Stomach (tissue), 9 donors: ENCODE data around the gene IL1RL1. TPM values are rescaled to one million over a fixed set of nuclear protein-coding genes. Genes with fewer than 3 reads are reported as not detected.

Source experiments
- DNase-seq, 2 donors: peaks; one replicate each; pipeline versions ENCODE4 v3.0.0 to v3.0.0-alpha.2; 2013 to 2019
- H3K27ac ChIP-seq, 5 donors: fragments of 200-600 bp in 4 of 5; sonication (generic) in 4 of 5; one replicate each; pipeline ENCODE4 v1.5.1; 2013 to 2019; ENCODE audit warnings: mild to moderate bottlenecking in 1 of 5, moderate library complexity in 1 of 5
- H3K27me3 ChIP-seq, 3 donors: fragments of 200-600 bp; sonication (generic); one replicate each; pipeline ENCODE4 v1.5.1; 2017 to 2019; ENCODE audit warnings: mixed run types in 1 of 3
- H3K36me3 ChIP-seq, 4 donors: fragments of 200-600 bp; sonication (generic); 1 replicate in 3 of 4; 2 replicates in 1 of 4; pipeline ENCODE4 v1.5.1; 2016 to 2019
- H3K4me1 ChIP-seq, 4 donors: fragments of 200-600 bp; sonication (generic); one replicate each; pipeline ENCODE4 v1.5.1; 2016 to 2019
- H3K4me3 ChIP-seq, 4 donors: fragments of 200-600 bp; sonication (generic) in 3 of 4; one replicate each; pipeline ENCODE4 v1.5.1; 2016 to 2019; ENCODE audit warnings: mild to moderate bottlenecking in 1 of 4
- H3K9me3 ChIP-seq, 4 donors: fragments of 200-600 bp; sonication (generic); one replicate each; pipeline ENCODE4 v1.5.1; 2016 to 2019
- EP300 ChIP-seq: sonication (generic); formaldehyde crosslinking; IDR thresholded peaks from one replicate; pipeline ENCODE4 v1.6.1; 2017; ENCODE audit warnings: antibody characterized with exemption
- POLR2A ChIP-seq, 4 donors: fragments of 450-650 bp; IDR thresholded peaks; one replicate each; pipeline ENCODE4 v1.6.1; 2016; ENCODE audit warnings: antibody characterized with exemption in 4 of 4, control low read depth in 2 of 4, mild to moderate bottlenecking in 1 of 4, moderate library complexity in 1 of 4
- POLR2AphosphoS5 ChIP-seq, 3 donors: sonication (generic); formaldehyde crosslinking; IDR thresholded peaks; one replicate each; pipeline ENCODE4 v1.6.1; 2016; ENCODE audit warnings: antibody characterized with exemption in 3 of 3
- whole genome bisulfite sequencing, 5 donors: extraction: QIAGEN DNeasy Blood & Tissue Kit in 3 of 5; methylation state at CpG; one replicate each; pipeline versions ENCODE4 v1.1.5 to v1.1.7; 2013 to 2018; 5-methylcytosine and 5-hydroxymethylcytosine counted together
- intact Hi-C: fragments of 100-400 bp; cut with DNase I; formaldehyde crosslinking; loops from one replicate; pipeline ENCODE4 v1.15.1; 2023; ENCODE audit warnings: low total_unique reads
- polyA plus RNA-seq, 3 donors: library from polyadenylated mRNA; stranded (reverse); fragments of 200-250 nt; gene quantifications; one replicate each; pipeline ENCODE4 v1.2.3, GENCODE V29; 2013
- total RNA-seq, 5 donors: library from RNA; depleted of rRNA; stranded (reverse); fragments of >200 nt; gene quantifications; one replicate each; pipeline versions ENCODE4 v1.1.0 to v1.2.3, GENCODE V29; 2014 to 2016
- TF ChIP-seq, protein P1 (sequence below), 7 experiments: fragments of 450-650 bp in 4 of 7; fragments of 200-600 bp in 3 of 7; sonication (generic) in 3 of 7; IDR thresholded peaks; one replicate each; pipeline ENCODE4 v1.5.1; 2016 to 2019; ENCODE audit warnings: antibody characterized with exemption in 7 of 7, control low read depth in 2 of 7, mild to moderate bottlenecking in 1 of 7
- donor health status: healthy with polysubstance abuse.
- donor health status: Bipolar disorder and iron deficiency.
- donor health status: healthy.

Gene IL1RL1
- total and polyA plus RNA-seq, 8 donors, result 0.29 to 61.7 (median 25.4) TPM

- H3K36me3 ChIP-seq, result peaks cover 0 to 20% (median 16%) of the 10 kb centered on the region in 4 donors
- H3K27ac ChIP-seq, result no peak overlapping the region
- WGBS, 5 donors, result 85 to 97% (median 93%) methylated on average over 1 of the region's 1 CpG
- H3K27me3 ChIP-seq, result no peaks in the 10 kb centered on the region
- H3K9me3 ChIP-seq, result peaks cover 0 to 20% (median 16%) of the 10 kb centered on the region in 4 donors
- no peak for TF ChIP-seq POLR2A (IDR thresholded peaks at IDR 0.05)
- TF ChIP-seq EP300, result no peak
- TF ChIP-seq, protein P1, sequence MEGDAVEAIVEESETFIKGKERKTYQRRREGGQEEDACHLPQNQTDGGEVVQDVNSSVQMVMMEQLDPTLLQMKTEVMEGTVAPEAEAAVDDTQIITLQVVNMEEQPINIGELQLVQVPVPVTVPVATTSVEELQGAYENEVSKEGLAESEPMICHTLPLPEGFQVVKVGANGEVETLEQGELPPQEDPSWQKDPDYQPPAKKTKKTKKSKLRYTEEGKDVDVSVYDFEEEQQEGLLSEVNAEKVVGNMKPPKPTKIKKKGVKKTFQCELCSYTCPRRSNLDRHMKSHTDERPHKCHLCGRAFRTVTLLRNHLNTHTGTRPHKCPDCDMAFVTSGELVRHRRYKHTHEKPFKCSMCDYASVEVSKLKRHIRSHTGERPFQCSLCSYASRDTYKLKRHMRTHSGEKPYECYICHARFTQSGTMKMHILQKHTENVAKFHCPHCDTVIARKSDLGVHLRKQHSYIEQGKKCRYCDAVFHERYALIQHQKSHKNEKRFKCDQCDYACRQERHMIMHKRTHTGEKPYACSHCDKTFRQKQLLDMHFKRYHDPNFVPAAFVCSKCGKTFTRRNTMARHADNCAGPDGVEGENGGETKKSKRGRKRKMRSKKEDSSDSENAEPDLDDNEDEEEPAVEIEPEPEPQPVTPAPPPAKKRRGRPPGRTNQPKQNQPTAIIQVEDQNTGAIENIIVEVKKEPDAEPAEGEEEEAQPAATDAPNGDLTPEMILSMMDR (IDR thresholded peaks at IDR 0.05), result no peak
- TF ChIP-seq POLR2AphosphoS5 (IDR thresholded peaks at IDR 0.05), result no peak
- intact Hi-C loops, result no loop called here
- H3K4me1 ChIP-seq, result no peaks in the 10 kb centered on the region
- DNase-seq, result no peak
- H3K4me3 ChIP-seq, result no peak overlapping the region
Observed at GRCh38 chr2:102369866-102370265, 58.5 kb downstream of the IL1RL1 start.

GRCh38 chr2:102376052-102376591, 64.8 kb downstream of the IL1RL1 start:
- peaks cover 0 to 3% (median 0%) of the 10 kb centered on the region in 4 donors for H3K36me3 ChIP-seq
- no peak for DNase-seq
- WGBS, 5 donors, result 78 to 91% (median 83%) methylated on average over 1 of the region's 1 CpG
- H3K4me3 ChIP-seq, result no peak overlapping the region
- H3K9me3 ChIP-seq, result peaks cover 0 to 4% (median 0%) of the 10 kb centered on the region in 4 donors
- H3K27me3 ChIP-seq, result no peaks in the 10 kb centered on the region
- no peak overlapping the region for H3K27ac ChIP-seq
- intact Hi-C loops, result no loop called here
- TF ChIP-seq, protein P1 (IDR thresholded peaks at IDR 0.05), result no peak
- no peaks in the 10 kb centered on the region for H3K4me1 ChIP-seq

DNA sequence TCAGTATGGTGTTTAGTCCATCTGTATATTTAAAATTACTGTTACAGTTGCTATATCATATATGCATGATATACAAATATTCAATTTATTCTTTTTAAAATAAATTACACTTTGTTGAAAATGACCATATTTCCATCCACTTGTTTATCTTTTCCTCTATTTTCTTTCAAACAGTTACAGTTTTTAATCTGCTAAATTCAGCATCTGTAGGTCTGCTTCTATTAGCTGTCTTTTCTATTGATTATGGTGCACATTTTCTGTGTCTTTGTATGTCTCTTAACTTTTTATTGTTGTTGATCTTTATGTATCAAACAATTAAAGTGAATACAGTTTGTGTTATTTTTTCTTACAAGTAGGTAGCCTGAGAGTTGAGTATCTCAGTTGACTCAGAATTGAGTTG, 72.4 kb downstream of the IL1RL1 start:
- peaks cover 0 to 27% (median 12%) of the 10 kb centered on the region in 4 donors for H3K36me3 ChIP-seq
- TF ChIP-seq POLR2AphosphoS5 (IDR thresholded peaks at IDR 0.05) (no peak), POLR2A (IDR thresholded peaks at IDR 0.05) (no peak), EP300 (no peak)
- TF ChIP-seq, protein P1 (IDR thresholded peaks at IDR 0.05), result no peak
- no peak for DNase-seq
- H3K27me3 ChIP-seq, result no peaks in the 10 kb centered on the region
- no peak overlapping the region for H3K27ac ChIP-seq
- H3K4me1 ChIP-seq, result no peaks in the 10 kb centered on the region
- peaks cover 0 to 19% (median 9%) of the 10 kb centered on the region in 4 donors for H3K9me3 ChIP-seq
- intact Hi-C loops, result no loop called here
- H3K4me3 ChIP-seq, result no peak overlapping the region

- Histone ChIP-seq H3K36me3 (peaks cover 0 to 27% (median 12%) of the 10 kb centered on the region in 4 donors), H3K9me3 (peaks cover 0 to 19% (median 9%) of the 10 kb centered on the region in 4 donors), H3K27me3 (no peaks in the 10 kb centered on the region), H3K4me3 (no peak overlapping the region), H3K27ac (no peak overlapping the region), H3K4me1 (no peaks in the 10 kb centered on the region)
- TF ChIP-seq POLR2A (IDR thresholded peaks at IDR 0.05), result no peak
- no peak for TF ChIP-seq EP300
- TF ChIP-seq, protein P1 (IDR thresholded peaks at IDR 0.05), result no peak
- TF ChIP-seq POLR2AphosphoS5 (IDR thresholded peaks at IDR 0.05), result no peak
- intact Hi-C loops, result no loop called here
- DNase-seq, result no peak
- WGBS, 5 donors, result 93 to 97% (median 96%) methylated on average over 1 of the region's 1 CpG
Observed at GRCh38 chr2:102385522-102385921, 74.2 kb downstream of the IL1RL1 start.
